ENCODE data around the gene DYRK1B. TPM values are rescaled to one million over a fixed set of nuclear protein-coding genes. Genes with fewer than 3 reads are reported as not detected.
A peak's percentile ranks its signal among the peaks of the same experiment; 100 is the strongest.

The DYRK1B gene
- total and polyA plus RNA-seq, 2 experiments from 2014 or later: 6.5 to 8.6 TPM

GRCh38 chr19:39833160-39833463 is 850 bp downstream of the DYRK1B start:
- Histone ChIP-seq H3K79me2 (replicated peaks; ENCODE audit: insufficient read depth) (peaks cover 6% of the 10 kb centered on the region), H2AFZ (peak overlapping the region; percentile 47; the same call in 1 of the 2 replicates), H3K36me3 (ENCODE audit: insufficient read depth) (peaks cover 35% of the 10 kb centered on the region), H3K4me2 (peak overlapping the region; percentile 88), H3K27ac (ENCODE audit: low read depth) (no peak overlapping the region), H3K27me3 (ENCODE audit: insufficient read depth) (no peaks in the 10 kb centered on the region), H3K9me2 (ENCODE audit: insufficient read depth) (no peaks in the 10 kb centered on the region), H3K4me3 (peak overlapping the region; percentile 86), H4K20me1 (replicated peaks; ENCODE audit: insufficient read depth) (peaks cover 3% of the 10 kb centered on the region; the same call in 1 of the 2 replicates), H3F3A (replicated peaks; ENCODE audit: low read depth) (peaks cover 25% of the 10 kb centered on the region), H3K4me1 (ENCODE audit: insufficient read depth) (peaks cover 5% of the 10 kb centered on the region; the same call in 1 of the 2 replicates)
- TF ChIP-seq REST (IDR thresholded peaks at IDR 0.05; ENCODE audit: unreplicated experiment): no peak
- no peak for TF ChIP-seq EZH2phosphoT487 (IDR thresholded peaks at IDR 0.05; ENCODE audit: unreplicated experiment)
- TF ChIP-seq EZH2 (IDR thresholded peaks at IDR 0.05; ENCODE audit: low read depth, unreplicated experiment): no peak
- TF ChIP-seq NANOG (IDR thresholded peaks at IDR 0.05; ENCODE audit: borderline replicate concordance): no peak
- no peak for TF ChIP-seq POLR2AphosphoS5 (IDR thresholded peaks at IDR 0.05; ENCODE audit: low read depth)
- TF ChIP-seq ZNF331 (CRISPR knock-in tag; IDR thresholded peaks at IDR 0.05; ENCODE audit: low read depth): no peak
- peaks cover 68% of the 10 kb centered on the region for H3K36me3 Mint-ChIP-seq (ENCODE audit: low read depth)
- peaks cover 16% of the 10 kb centered on the region for H3K27me3 Mint-ChIP-seq (ENCODE audit: insufficient read depth, low read depth, poor library complexity)
- no peak for DNase-seq (ENCODE audit: low spot score)
- H3K4me1 Mint-ChIP-seq: peaks cover 17% of the 10 kb centered on the region
- ATAC-seq: peak; percentile 41
- H3K27ac Mint-ChIP-seq: peak overlapping the region; percentile 90
- no peaks in the 10 kb centered on the region for H3K9me3 Mint-ChIP-seq
- H3K4me3 Mint-ChIP-seq: peak overlapping the region; percentile 74

GRCh38 chr19:39832341-39833083 is 1.4 kb downstream of the DYRK1B start:
- Mint-ChIP-seq H3K4me3 (peak overlapping the region; percentile 74), H3K4me1 (peaks cover 17% of the 10 kb centered on the region), H3K27ac (peak overlapping the region; percentile 90), H3K9me3 (no peaks in the 10 kb centered on the region), H3K27me3 (ENCODE audit: insufficient read depth, low read depth, poor library complexity) (peaks cover 16% of the 10 kb centered on the region), H3K36me3 (ENCODE audit: low read depth) (peaks cover 67% of the 10 kb centered on the region)
- no peaks in the 10 kb centered on the region for H3K27me3 ChIP-seq (ENCODE audit: insufficient read depth)
- peaks cover 29% of the 10 kb centered on the region for H3K36me3 ChIP-seq (ENCODE audit: insufficient read depth)
- peaks cover 5% of the 10 kb centered on the region; the same call in 1 of the 2 replicates for H3K4me1 ChIP-seq (ENCODE audit: insufficient read depth)
- peaks cover 25% of the 10 kb centered on the region for H3F3A ChIP-seq (replicated peaks; ENCODE audit: low read depth)
- no peak overlapping the region for H2AFZ ChIP-seq
- peaks cover 6% of the 10 kb centered on the region for H3K79me2 ChIP-seq (replicated peaks; ENCODE audit: insufficient read depth)
- H3K9me2 ChIP-seq (ENCODE audit: insufficient read depth): no peaks in the 10 kb centered on the region
- H4K20me1 ChIP-seq (replicated peaks; ENCODE audit: insufficient read depth): peaks cover 3% of the 10 kb centered on the region; the same call in 1 of the 2 replicates
- H3K4me3 ChIP-seq: peak overlapping the region; percentile 86
- H3K4me2 ChIP-seq: peak overlapping the region; percentile 88
- DNase-seq (ENCODE audit: low spot score): no peak
- H3K27ac ChIP-seq (ENCODE audit: low read depth): no peak overlapping the region
- ATAC-seq: no peak
- TF ChIP-seq ETS1 (IDR thresholded peaks at IDR 0.05): no peak
- no peak for TF ChIP-seq CREB1 (CRISPR knock-in tag; IDR thresholded peaks at IDR 0.05; ENCODE audit: low read depth)
- TF ChIP-seq ZNF462 (CRISPR knock-in tag; IDR thresholded peaks at IDR 0.05): no peak
- no peak for TF ChIP-seq STAT1 (IDR thresholded peaks at IDR 0.05; ENCODE audit: unreplicated experiment)
- no peak for TF ChIP-seq POLR2AphosphoS5 (IDR thresholded peaks at IDR 0.05; ENCODE audit: low read depth)

Measured in GM23338 (cell line).